Astrocyte of the hippocampus (primary cell): ENCODE results near the gene CIC.

ENCODE experiments used
- DNase-seq: peaks from one replicate; pipeline ENCODE4 v3.0.0; 2011; ENCODE audit warnings: low read depth, low spot score

CIC gene

GRCh38 chr19:42277821-42278451, 8.9 kb downstream of the CIC start:
- peak; percentile 48 for DNase-seq

- DNase-seq = no peak
Observed at GRCh38 chr19:42278452-42279154, 9.6 kb downstream of the CIC start.

- DNase-seq = no peak
Observed at GRCh38 chr19:42279155-42279901, 10.3 kb downstream of the CIC start.

GRCh38 chr19:42279902-42280814, 11.1 kb downstream of the CIC start:
- DNase-seq = peak; percentile 97

GRCh38 chr19:42280815-42281145, 11.7 kb downstream of the CIC start:
- peak; percentile 86 for DNase-seq

- DNase-seq = peak; percentile 68
Observed at GRCh38 chr19:42281146-42281826, 12.2 kb downstream of the CIC start.

GRCh38 chr19:42281827-42282762, 13.0 kb downstream of the CIC start:
- DNase-seq = peak; percentile 84

GRCh38 chr19:42282819-42283187, 13.8 kb downstream of the CIC start:
- no peak for DNase-seq

GRCh38 chr19:42283188-42284065, 14.4 kb downstream of the CIC start:
- peak; percentile 99 for DNase-seq

- peak; percentile 94 for DNase-seq
Observed at GRCh38 chr19:42284066-42284501, 15.0 kb downstream of the CIC start.

- DNase-seq = peak; percentile 44
Observed at GRCh38 chr19:42284591-42285341, 15.7 kb downstream of the CIC start.

- DNase-seq = no peak
Observed at GRCh38 chr19:42285541-42285941, 16.5 kb downstream of the CIC start.

- DNase-seq = no peak
Observed at GRCh38 chr19:42285988-42286348, 16.9 kb downstream of the CIC start.

- DNase-seq = peak; percentile 68
Observed at GRCh38 chr19:42286349-42287016, 17.4 kb downstream of the CIC start.

- no peak for DNase-seq
Observed at GRCh38 chr19:42287017-42287826, 18.2 kb downstream of the CIC start.

GRCh38 chr19:42287827-42288107, 18.7 kb downstream of the CIC start:
- DNase-seq = no peak

GRCh38 chr19:42288387-42288786, 19.3 kb downstream of the CIC start:
- no peak for DNase-seq
